CD4-positive, alpha-beta T cell treated with Interleukin-4 for 4 hours (primary cell): ENCODE measurements around the gene TMEM39B.
A peak's percentile ranks its signal among the peaks of the same experiment; 100 is the strongest.
"Not testable (repeated sequence)": the region's sequence is repeated elsewhere in the genome, so short reads cannot be mapped to it uniquely, and the experiment has no call there.

Source experiments
- DNase-seq: peaks from one replicate; pipeline ENCODE4 v3.0.0-alpha.2; 2020

The TMEM39B gene

DNA sequence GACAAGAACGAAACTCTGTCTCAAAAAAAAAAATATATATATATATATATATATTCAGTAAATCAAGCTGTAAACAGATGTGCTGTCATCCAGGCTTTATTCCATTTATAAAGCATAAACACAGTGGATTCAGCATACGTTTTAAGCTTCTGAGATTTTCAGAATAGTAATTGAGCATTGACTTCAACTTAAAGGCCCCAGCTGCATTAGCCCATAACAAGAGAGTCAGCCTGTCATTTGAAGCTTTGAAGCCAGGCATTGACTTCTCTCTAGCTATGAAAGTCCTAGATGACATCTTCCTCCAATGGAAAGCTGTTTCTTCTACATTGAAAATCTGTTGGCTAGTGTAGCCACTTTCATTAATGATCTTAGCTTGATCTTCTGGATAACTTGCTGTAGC lies 41.7 kb downstream of the TMEM39B start:
- DNase-seq, result no peak

DNA sequence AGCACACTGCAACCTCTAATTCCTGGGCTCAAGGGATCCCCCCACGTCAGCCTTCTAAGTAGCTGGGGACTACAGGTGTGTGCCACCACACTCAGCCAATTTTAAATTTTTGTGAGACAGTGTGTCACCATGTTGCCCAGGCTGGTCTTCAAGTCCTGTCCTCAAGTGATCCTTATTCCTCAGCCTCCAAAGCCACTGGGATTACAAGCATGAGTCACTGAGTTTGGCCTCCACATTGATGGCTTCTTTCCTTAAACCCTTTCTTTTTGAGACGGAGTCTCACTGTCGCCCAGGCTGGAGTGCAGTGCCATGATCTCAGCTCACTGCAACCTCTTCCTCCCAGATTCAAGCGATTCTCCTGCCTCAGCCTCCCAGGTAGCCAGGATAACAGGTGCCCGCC lies 42.8 kb downstream of the TMEM39B start:
- no peak for DNase-seq

GRCh38 chr1:32116531-32116930 lies 43.8 kb downstream of the TMEM39B start:
- no peak for DNase-seq

DNA sequence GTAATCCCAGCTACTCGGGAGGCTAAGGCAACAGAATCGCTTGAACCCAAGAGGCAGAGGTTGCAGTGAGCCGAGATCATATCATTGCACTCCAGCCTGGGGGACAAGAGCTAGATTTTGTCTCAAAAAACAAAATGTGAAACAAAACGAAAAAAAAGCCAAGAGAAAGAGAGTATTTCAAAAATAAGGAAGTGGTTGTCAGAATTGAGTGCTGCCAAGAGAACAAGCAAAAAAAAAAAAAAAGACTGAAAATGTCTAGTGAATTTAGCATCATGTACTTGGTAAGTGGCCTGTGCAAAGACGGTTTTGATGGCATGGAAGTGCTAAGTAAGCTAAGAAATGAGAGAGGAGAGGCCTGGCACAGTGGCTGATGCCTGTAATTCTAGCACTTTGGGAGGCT lies 49.4 kb downstream of the TMEM39B start:
- no peak for DNase-seq

DNA sequence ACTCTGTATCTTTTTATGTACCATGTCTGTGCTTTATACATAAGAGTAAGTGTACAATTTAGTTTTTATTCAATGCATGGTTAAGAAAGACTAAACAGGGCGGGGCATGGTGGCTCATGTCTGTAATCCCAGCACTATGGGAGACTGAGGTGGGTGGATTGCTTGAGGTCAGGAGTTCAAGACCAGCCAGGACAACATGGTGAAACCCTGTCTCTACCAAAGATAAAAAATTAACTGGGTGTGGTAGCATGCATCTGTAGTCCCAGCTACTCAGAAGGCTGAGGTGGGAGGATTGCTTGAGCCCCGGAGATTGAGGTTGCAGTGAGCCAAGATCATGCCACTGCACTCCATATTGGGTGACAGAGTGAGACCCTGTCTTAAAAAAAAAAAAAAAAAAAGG lies 50.6 kb downstream of the TMEM39B start:
- not testable (repeated sequence) for DNase-seq

DNA sequence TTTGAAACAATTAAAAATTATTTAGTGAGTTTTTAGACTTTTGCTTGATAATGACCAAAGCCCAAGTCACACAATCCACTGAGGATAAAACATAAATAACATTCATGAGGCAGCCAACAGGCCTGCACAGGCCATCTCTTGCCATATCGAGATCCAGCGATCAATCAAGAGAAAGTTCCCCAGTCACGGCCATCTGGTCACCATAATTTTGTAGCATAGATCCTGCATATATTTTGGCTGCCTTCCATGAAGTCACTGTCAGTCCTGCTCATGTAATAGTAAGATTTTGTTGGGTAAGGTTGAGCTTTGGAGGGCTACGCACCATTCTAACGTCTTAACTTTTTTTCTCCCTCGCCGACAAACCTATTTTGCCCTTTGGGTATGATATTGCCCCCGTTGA lies 52.6 kb downstream of the TMEM39B start:
- no peak for DNase-seq

- no peak for DNase-seq
Observed at GRCh38 chr1:32126770-32127169, 54.0 kb downstream of the TMEM39B start.

- no peak for DNase-seq
Observed at GRCh38 chr1:32127409-32128198, 54.9 kb downstream of the TMEM39B start.

DNA sequence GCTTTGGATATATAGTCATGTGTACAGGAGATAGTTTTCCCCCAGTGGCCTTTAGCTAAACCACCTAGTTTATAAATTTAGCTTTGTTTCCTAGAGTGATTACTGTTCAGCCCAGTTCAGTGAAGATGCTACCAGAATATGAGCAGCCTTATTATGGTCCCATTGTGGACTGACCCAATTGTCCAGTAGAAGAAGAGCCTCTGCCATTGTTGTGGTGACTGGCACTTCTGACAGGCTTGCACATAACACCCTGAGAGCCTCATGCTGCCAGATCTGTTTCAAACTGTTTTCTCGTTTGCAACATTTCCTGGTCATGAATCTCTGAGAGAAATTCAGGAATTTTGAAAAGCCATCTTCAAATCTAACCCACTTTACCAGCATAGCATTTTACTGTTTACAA lies 55.7 kb downstream of the TMEM39B start:
- DNase-seq, result no peak

DNA sequence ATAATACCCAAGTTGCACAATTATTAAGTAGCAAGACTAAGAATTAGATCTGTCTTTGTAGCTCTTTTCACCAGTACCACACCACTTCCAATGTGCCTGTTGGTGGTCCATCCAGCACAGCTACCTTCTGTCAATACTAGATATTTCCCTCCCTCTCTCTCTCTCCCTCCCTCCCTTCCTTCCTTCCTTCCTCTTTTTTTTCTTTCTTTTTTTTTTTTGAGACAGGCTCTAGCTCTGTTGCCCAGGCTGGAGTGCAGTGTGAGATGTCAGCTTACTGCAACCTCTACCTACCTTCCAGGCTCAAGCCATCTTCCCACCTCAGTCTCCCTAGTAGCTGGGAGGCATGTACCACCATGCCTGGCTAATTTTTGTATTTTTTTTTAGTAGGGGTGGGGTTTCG lies 56.2 kb downstream of the TMEM39B start:
- no peak for DNase-seq

DNA sequence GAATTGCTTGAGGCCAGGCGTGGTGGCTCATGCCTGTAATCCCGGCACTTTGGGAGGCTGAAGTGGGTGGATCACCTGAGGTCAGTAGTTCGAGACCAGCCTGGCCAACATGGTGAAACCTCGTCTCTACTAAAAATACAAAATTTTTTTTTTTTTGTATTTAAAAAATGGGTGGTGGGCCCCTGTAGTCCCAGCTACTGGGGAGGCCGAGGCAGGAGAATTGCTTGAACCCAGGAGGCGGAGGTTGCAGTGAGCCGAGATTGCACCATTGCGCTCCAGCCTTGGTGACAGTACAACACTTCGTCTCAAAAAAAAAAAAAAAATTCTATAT lies 61.2 kb downstream of the TMEM39B start:
- not testable (repeated sequence) for DNase-seq

- no peak for DNase-seq
Observed at GRCh38 chr1:32137111-32137510, 64.4 kb downstream of the TMEM39B start.

DNA sequence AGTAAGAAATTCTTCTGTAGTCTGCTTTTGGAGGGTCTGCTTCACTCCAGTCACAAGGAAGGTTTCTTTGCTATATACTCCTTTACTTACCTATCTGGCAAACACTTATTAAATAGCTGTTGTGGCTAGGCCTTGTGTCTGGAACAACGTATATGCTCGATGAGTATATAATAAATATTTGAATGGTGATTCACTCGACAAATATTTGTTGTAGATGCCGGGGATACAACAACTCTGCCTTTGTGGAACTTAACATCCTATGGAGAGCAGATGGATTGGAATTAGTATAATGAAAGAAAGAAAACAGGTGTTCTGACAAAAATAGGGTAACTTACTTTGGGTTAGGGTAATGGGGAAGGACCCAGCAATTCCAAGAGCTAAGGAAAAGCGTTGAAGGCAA lies 66.2 kb downstream of the TMEM39B start:
- DNase-seq, result no peak

DNA sequence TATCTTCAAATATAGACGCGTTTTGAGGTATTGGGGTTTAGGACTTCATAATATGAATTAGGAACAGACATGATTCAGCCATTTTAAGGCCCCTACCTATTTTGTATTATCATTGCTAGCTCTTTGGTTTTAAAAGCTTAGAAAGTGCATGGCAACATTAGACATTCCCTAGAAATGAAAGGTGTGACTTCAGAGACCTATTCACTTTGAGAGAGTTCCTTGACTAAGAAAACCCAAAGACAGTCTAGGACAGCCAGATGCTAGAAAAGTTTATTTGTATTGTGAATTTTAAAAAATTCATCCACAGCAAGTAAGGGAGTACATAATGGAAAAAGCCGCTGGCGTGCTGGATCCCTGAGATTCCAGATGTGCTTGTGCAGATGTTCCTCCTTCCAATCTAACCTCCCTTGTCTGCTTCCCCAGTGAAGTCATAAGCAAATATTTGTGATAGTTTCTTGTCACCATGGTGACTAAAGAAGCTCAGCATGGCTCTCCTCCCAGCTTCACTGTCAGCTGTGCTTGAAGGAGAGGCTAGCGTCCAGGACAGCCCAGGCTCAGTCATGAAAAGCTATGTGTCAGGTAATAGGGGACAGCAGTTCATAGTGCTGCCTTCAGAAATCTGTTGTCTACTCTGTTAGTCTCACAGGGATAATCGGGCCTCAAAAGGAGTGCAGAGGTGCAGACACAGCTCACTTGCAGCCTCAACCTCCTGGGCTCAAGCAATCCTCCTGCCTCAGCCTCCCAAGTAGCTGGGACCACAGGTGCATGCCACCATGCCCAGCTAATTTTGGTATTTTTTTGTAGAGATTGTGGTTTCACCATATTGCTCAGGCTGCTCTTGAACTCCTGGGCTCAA lies 69.9 kb downstream of the TMEM39B start:
- DNase-seq, result peak; percentile 12

GRCh38 chr1:32143302-32143695 lies 70.6 kb downstream of the TMEM39B start:
- DNase-seq, result not testable (repeated sequence)

- no peak for DNase-seq
Observed at GRCh38 chr1:32144033-32144432, 71.3 kb downstream of the TMEM39B start.

DNA sequence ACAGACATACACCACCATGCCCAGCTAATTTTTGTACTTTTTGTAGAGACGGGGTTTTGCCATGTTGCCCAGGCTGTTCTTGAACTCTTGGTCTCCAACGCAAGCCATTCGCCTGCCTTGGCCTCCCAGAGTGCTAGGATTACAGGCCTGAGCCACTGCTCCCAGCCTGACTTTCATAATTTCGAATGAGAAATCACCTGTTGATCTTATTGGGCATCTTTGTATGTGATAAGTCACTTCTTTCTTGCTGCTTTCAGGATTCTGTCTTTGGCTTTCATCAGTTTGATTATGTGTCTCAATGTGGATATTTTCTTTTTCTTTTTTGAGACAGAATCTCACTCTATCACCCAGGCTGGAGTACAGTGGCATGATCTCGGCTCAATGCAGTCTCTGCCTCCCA lies 75.1 kb downstream of the TMEM39B start:
- DNase-seq, result not testable (repeated sequence)

DNA sequence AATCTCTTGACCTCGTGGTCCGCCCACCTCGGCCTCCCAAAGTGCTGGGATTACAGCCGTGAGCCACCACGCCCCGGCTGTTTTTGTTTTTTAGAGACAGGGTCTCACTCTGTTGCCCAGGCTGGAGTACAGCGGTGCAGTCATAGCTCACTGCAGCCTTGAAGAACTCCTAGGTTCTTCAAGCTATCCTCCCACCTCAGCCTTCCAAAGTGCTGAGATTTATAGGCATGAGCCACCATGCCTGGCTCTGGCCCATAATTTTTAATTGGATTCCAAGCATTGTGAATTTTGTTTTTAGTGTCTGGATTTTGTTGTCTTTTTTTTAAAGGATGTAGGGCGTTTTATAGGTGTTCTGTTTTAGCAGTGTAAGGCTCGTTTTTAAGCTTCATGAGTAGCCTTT lies 78.1 kb downstream of the TMEM39B start:
- no peak for DNase-seq

DNA sequence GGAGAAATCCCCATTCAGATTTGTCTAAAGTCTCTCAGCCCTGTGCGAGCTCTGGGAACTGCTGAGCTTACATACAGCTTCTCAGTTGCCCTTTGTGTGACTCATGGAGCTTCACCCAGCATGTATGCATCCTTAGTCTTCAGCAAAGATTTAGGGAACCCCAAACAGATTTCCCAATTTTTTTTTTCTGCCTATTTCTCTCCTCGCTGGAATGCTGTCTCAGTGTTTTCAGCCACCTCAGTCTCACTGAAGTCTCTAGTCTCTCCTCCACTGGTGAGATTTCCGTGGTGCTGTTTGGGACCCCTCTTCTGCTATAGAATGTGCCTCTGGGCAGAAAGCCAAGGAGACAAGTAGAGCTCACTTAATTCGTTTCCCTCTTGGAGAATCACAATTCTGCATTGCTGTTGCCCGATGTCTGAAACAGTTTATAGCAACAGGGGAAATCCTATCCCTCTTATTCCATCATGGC lies 78.6 kb downstream of the TMEM39B start:
- DNase-seq, result no peak
